ENCODE results near the gene ATP4B.

Gene ATP4B

DNA sequence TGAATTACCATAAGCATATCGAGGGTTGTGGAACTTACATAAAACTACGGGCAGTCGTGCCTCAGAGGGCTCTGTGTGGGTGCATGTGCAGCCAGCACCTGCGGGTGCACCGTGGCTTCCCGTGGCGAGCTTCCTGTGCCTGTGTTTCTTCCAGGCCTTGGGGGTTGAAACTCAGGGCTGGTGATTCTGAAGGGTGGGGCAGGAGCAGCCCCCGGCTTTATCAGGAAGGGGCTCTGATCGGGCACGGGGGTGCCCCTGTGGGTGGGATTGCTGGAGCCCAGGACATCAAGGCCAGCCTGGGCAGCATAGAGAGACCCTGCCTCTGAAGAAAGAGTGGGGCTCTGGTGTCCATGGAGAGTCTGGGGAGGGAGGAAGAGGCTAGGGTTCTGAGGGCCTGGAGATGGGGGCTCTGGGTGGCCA is 11.1 kb downstream of the ATP4B start:
- no peak for DNase-seq
- H3K4me2 ChIP-seq (ENCODE audit: low read depth, low read length): no peak overlapping the region
- H3K4me1 ChIP-seq (ENCODE audit: low read length): no peaks in the 10 kb centered on the region
- no peak overlapping the region for H3K4me3 ChIP-seq (ENCODE audit: low read length)
- no peaks in the 10 kb centered on the region for H3K9me2 ChIP-seq (replicated peaks; ENCODE audit: insufficient read depth, low read length)
- H3K9me3 ChIP-seq (replicated peaks; ENCODE audit: insufficient read depth, low read length): no peaks in the 10 kb centered on the region
- no peak overlapping the region for H3K9ac ChIP-seq (ENCODE audit: low read length)
- TF ChIP-seq, protein P1, sequence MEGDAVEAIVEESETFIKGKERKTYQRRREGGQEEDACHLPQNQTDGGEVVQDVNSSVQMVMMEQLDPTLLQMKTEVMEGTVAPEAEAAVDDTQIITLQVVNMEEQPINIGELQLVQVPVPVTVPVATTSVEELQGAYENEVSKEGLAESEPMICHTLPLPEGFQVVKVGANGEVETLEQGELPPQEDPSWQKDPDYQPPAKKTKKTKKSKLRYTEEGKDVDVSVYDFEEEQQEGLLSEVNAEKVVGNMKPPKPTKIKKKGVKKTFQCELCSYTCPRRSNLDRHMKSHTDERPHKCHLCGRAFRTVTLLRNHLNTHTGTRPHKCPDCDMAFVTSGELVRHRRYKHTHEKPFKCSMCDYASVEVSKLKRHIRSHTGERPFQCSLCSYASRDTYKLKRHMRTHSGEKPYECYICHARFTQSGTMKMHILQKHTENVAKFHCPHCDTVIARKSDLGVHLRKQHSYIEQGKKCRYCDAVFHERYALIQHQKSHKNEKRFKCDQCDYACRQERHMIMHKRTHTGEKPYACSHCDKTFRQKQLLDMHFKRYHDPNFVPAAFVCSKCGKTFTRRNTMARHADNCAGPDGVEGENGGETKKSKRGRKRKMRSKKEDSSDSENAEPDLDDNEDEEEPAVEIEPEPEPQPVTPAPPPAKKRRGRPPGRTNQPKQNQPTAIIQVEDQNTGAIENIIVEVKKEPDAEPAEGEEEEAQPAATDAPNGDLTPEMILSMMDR (IDR thresholded peaks at IDR 0.05; ENCODE audit: low read length): no peak
- TF ChIP-seq EZH2phosphoT487 (IDR thresholded peaks at IDR 0.05; ENCODE audit: low read length) (no peak), EZH2 (optimal IDR thresholded peaks at IDR 0.05; ENCODE audit: low read depth, low read length) (no peak)
- H3K79me2 ChIP-seq (ENCODE audit: low read length): no peaks in the 10 kb centered on the region
- H4K20me1 ChIP-seq (ENCODE audit: insufficient read depth, low read length): no peaks in the 10 kb centered on the region
- no peaks in the 10 kb centered on the region for H3K27me3 ChIP-seq (replicated peaks; ENCODE audit: insufficient read depth, low read length)
- 0 out of 2 replicates have a peak, but pooled peaks cover 5% of the 10 kb centered on the region for H3F3A ChIP-seq (ENCODE audit: insufficient read depth, low read length)
- H3K27ac ChIP-seq (ENCODE audit: low read length): no peak overlapping the region
- 0 out of 2 replicates have a peak, but pooled peaks cover 2% of the 10 kb centered on the region for H3K36me3 ChIP-seq (replicated peaks; ENCODE audit: insufficient read depth, low read length)
- H2AFZ ChIP-seq (ENCODE audit: low read length): no peak overlapping the region

DNA sequence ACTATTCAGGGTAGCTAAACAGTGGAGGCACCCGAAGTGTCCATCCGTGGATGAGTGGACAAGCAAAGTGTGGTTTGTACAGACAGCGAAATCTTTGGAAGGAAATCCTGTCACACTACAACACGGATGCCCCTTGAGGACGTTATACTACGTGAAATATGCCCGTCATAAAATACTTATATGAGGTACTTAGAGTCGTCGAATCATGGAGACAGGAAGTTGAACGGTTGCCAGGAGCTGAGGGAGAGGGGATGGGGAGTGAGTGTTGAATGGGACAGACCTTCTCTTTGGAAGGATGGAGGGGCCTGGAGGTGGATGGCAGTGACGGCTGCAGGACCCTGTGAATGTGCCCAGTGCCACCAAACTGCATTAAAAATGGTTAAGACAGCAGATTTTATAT is 11.6 kb downstream of the ATP4B start:
- no peaks in the 10 kb centered on the region for H3K9me2 ChIP-seq (replicated peaks; ENCODE audit: insufficient read depth, low read length)
- H2AFZ ChIP-seq (ENCODE audit: low read length): no peak overlapping the region
- H3K9ac ChIP-seq (ENCODE audit: low read length): no peak overlapping the region
- no peak overlapping the region for H3K27ac ChIP-seq (ENCODE audit: low read length)
- no peak overlapping the region for H3K4me2 ChIP-seq (ENCODE audit: low read depth, low read length)
- H3F3A ChIP-seq (ENCODE audit: insufficient read depth, low read length): 0 out of 2 replicates have a peak, but pooled peaks cover 5% of the 10 kb centered on the region
- H3K4me3 ChIP-seq (ENCODE audit: low read length): no peak overlapping the region
- H3K27me3 ChIP-seq (replicated peaks; ENCODE audit: insufficient read depth, low read length): no peaks in the 10 kb centered on the region
- 0 out of 2 replicates have a peak, but pooled peaks cover 3% of the 10 kb centered on the region for H3K36me3 ChIP-seq (replicated peaks; ENCODE audit: insufficient read depth, low read length)
- TF ChIP-seq, protein P1 (IDR thresholded peaks at IDR 0.05; ENCODE audit: low read length): no peak
- TF ChIP-seq EZH2phosphoT487 (IDR thresholded peaks at IDR 0.05; ENCODE audit: low read length) (no peak), EZH2 (optimal IDR thresholded peaks at IDR 0.05; ENCODE audit: low read depth, low read length) (no peak)
- H3K79me2 ChIP-seq (ENCODE audit: low read length): no peaks in the 10 kb centered on the region
- DNase-seq: no peak
- no peaks in the 10 kb centered on the region for H3K9me3 ChIP-seq (replicated peaks; ENCODE audit: insufficient read depth, low read length)
- H3K4me1 ChIP-seq (ENCODE audit: low read length): no peaks in the 10 kb centered on the region
- H4K20me1 ChIP-seq (ENCODE audit: insufficient read depth, low read length): no peaks in the 10 kb centered on the region

DNA sequence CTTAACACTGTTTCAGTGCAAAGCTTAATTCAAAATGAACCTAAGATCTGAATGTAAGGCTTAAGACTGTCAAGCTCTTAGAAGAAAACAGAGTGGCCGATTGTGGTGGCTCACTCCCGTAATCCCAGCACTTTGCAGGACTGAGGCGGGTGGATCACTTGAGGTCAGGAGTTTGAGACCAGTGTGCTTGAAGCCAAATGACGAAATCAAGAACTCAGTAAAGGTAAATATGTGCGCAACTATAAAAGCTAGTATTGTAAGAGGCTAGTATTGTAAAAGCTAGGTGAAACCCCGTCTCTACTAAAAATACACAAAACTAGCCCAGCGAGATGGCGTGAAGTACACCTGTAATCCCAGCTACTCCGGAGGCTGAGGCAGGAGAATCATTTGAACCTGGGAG is 12.7 kb downstream of the ATP4B start:
- TF ChIP-seq EZH2 (optimal IDR thresholded peaks at IDR 0.05; ENCODE audit: low read depth, low read length): no peak
- TF ChIP-seq EZH2phosphoT487 (IDR thresholded peaks at IDR 0.05; ENCODE audit: low read length): no peak
- TF ChIP-seq, protein P1 (IDR thresholded peaks at IDR 0.05; ENCODE audit: low read length): no peak
- H3K27ac ChIP-seq (ENCODE audit: low read length): no peak overlapping the region
- H4K20me1 ChIP-seq (ENCODE audit: insufficient read depth, low read length): no peaks in the 10 kb centered on the region
- H3K9me2 ChIP-seq (replicated peaks; ENCODE audit: insufficient read depth, low read length): no peaks in the 10 kb centered on the region
- no peak overlapping the region for H3K4me3 ChIP-seq (ENCODE audit: low read length)
- DNase-seq: no peak
- H3K79me2 ChIP-seq (ENCODE audit: low read length): no peaks in the 10 kb centered on the region
- H3K4me2 ChIP-seq (ENCODE audit: low read depth, low read length): no peak overlapping the region
- no peaks in the 10 kb centered on the region for H3K9me3 ChIP-seq (replicated peaks; ENCODE audit: insufficient read depth, low read length)
- no peaks in the 10 kb centered on the region for H3K4me1 ChIP-seq (ENCODE audit: low read length)
- H3K9ac ChIP-seq (ENCODE audit: low read length): no peak overlapping the region
- H3K27me3 ChIP-seq (replicated peaks; ENCODE audit: insufficient read depth, low read length): no peaks in the 10 kb centered on the region
- 0 out of 2 replicates have a peak, but pooled peaks cover 5% of the 10 kb centered on the region for H3F3A ChIP-seq (ENCODE audit: insufficient read depth, low read length)
- H3K36me3 ChIP-seq (replicated peaks; ENCODE audit: insufficient read depth, low read length): 0 out of 2 replicates have a peak, but pooled peaks cover 3% of the 10 kb centered on the region
- no peak overlapping the region for H2AFZ ChIP-seq (ENCODE audit: low read length)

All from MM.1S (cell line).